SK-N-SH (cell line): ENCODE measurements around the gene FRAT2. TPM values are rescaled to one million over a fixed set of nuclear protein-coding genes. Genes with fewer than 3 reads are reported as not detected.

Source experiments
- CTCF ChIA-PET: fragments of 300-600, 350-600 bp; formaldehyde crosslinking; extraction: SDS; loops from one replicate; lab custom pipeline; 2021; lab: Yijun Ruan, JAX
- POLR2A ChIA-PET: fragments of 350-600 bp; sonication (Branson Sonifier 250); formaldehyde crosslinking; extraction: SDS; loops from one replicate; lab custom pipeline; 2020; ENCODE audit warnings: antibody characterized with exemption, inconsistent platforms; lab: Yijun Ruan, JAX
- DNase-seq: peaks from one replicate; pipeline ENCODE4 v3.0.0; 2012
- H2AFZ ChIP-seq: fragments of 200-600 bp; sonication (generic); 2 replicates; pipeline ENCODE4 v1.8.1; 2016; ENCODE audit warnings: antibody characterized with exemption, mild to moderate bottlenecking, low read depth
- H3F3A ChIP-seq: fragments of 200-600 bp; sonication (generic); replicated peaks from 2 replicates; pipeline ENCODE3; 2016; ENCODE audit warnings: antibody characterized with exemption, mild to moderate bottlenecking; ENCODE audit not compliant: insufficient read depth
- H3K27ac ChIP-seq, 2 experiments: fragments of 200-500 bp in 1 of 2; fragments of 200-600 bp in 1 of 2; sonication (Bioruptor generic) in 1 of 2; sonication (generic), shearing (Covaris generic) in 1 of 2; 2 replicates each; pipeline versions ENCODE4 v1.5.1 to v1.6.1; 2014 to 2016; ENCODE audit warnings: low read depth in 2 of 2, inconsistent platforms in 1 of 2, low read length in 1 of 2, mild to moderate bottlenecking in 1 of 2, mixed read lengths in 1 of 2
- H3K27me3 ChIP-seq: fragments of 200-600 bp; sonication (generic), shearing (Covaris generic); 2 replicates; pipeline ENCODE4 v1.6.1; 2016; ENCODE audit warnings: mixed run types; ENCODE audit not compliant: insufficient read depth
- H3K36me3 ChIP-seq, 2 experiments: fragments of 200-500 bp in 1 of 2; fragments of 200-600 bp in 1 of 2; sonication (Bioruptor generic) in 1 of 2; sonication (generic) in 1 of 2; replicated peaks in 1 of 2; 2 replicates each; pipeline versions ENCODE3 to v1.5.1; 2014 to 2016; ENCODE audit warnings: low read length in 1 of 2, mild to moderate bottlenecking in 1 of 2; ENCODE audit not compliant: insufficient read depth in 2 of 2, control insufficient read depth in 1 of 2
- H3K4me1 ChIP-seq, 2 experiments: fragments of 200-500 bp in 1 of 2; fragments of 200-600 bp in 1 of 2; sonication (Bioruptor generic) in 1 of 2; sonication (generic), shearing (Covaris generic) in 1 of 2; 2 replicates each; pipeline versions ENCODE4 v1.5.1 to v1.6.1; 2014 to 2016; ENCODE audit warnings: low read depth in 1 of 2, low read length in 1 of 2, mixed run types in 1 of 2; ENCODE audit not compliant: insufficient read depth in 2 of 2, control insufficient read depth in 1 of 2
- H3K4me2 ChIP-seq: fragments of 200-600 bp; sonication (generic), shearing (Covaris generic); 2 replicates; pipeline ENCODE4 v1.6.1; 2017; ENCODE audit warnings: mixed run types
- H3K4me3 ChIP-seq, 2 experiments: fragments of 200-500 bp in 1 of 2; fragments of 200-600 bp in 1 of 2; sonication (Bioruptor generic) in 1 of 2; sonication (generic), shearing (Covaris generic) in 1 of 2; 2 replicates each; pipeline versions ENCODE4 v1.5.1 to v1.8.1; 2014 to 2016; ENCODE audit warnings: low read depth in 2 of 2, inconsistent platforms in 1 of 2, low read length in 1 of 2, mild to moderate bottlenecking in 1 of 2, mixed read lengths in 1 of 2, moderate library complexity in 1 of 2
- H3K79me2 ChIP-seq: fragments of 200-600 bp; sonication (generic); 2 replicates; pipeline ENCODE4 v1.8.1; 2017; ENCODE audit warnings: mild to moderate bottlenecking; ENCODE audit not compliant: insufficient read depth
- H3K9ac ChIP-seq: fragments of 200-600 bp; sonication (generic); 2 replicates; pipeline ENCODE4 v1.6.1; 2017; ENCODE audit warnings: mixed run types
- H3K9me2 ChIP-seq: fragments of 200-600 bp; sonication (generic); 2 replicates; pipeline ENCODE4 v1.6.1; 2017; ENCODE audit warnings: mixed run types
- H3K9me3 ChIP-seq: fragments of 200-600 bp; sonication (generic); 2 replicates; pipeline ENCODE4 v1.6.1; 2017; ENCODE audit warnings: mixed run types, mild to moderate bottlenecking, moderate library complexity
- H4K20me1 ChIP-seq: fragments of 200-600 bp; sonication (generic); 2 replicates; pipeline ENCODE4 v1.6.1; 2017; ENCODE audit warnings: mild to moderate bottlenecking, mixed run types; ENCODE audit not compliant: insufficient read depth
- CHD2 ChIP-seq: fragments of 150-350 bp; IDR thresholded peaks from 2 replicates; pipeline ENCODE4 v1.6.1; 2018; ENCODE audit warnings: low read length; ENCODE audit not compliant: partially characterized antibody
- ELF1 ChIP-seq: IDR thresholded peaks from 2 replicates; pipeline ENCODE4 v1.4.0; 2012
- EP300 ChIP-seq, 2 experiments: IDR thresholded peaks; 2 replicates each; pipeline versions ENCODE4 v1.4.0 to v1.6.1; 2012; ENCODE audit warnings: borderline replicate concordance in 1 of 2, low read depth in 1 of 2, low read length in 1 of 2
- FOSL2 ChIP-seq: IDR thresholded peaks from 2 replicates; pipeline ENCODE4 v1.4.0; 2012; ENCODE audit warnings: low read depth, mild to moderate bottlenecking, moderate library complexity, borderline replicate concordance
- FOXM1 ChIP-seq: IDR thresholded peaks from 2 replicates; pipeline ENCODE4 v1.4.0; 2012; ENCODE audit warnings: low read depth, mild to moderate bottlenecking
- GABPA ChIP-seq: IDR thresholded peaks from 2 replicates; pipeline ENCODE4 v1.4.0; 2012; ENCODE audit warnings: low read depth, mild to moderate bottlenecking
- IRF3 ChIP-seq: fragments of 150-350 bp; IDR thresholded peaks from 2 replicates; pipeline ENCODE4 v1.6.1; 2016; ENCODE audit warnings: mild to moderate bottlenecking, low read depth, low read length
- MAX ChIP-seq: IDR thresholded peaks from 2 replicates; pipeline ENCODE4 v1.4.0; 2012; ENCODE audit warnings: low read depth
- MEF2A ChIP-seq: IDR thresholded peaks from 2 replicates; pipeline ENCODE4 v1.4.0; 2012; ENCODE audit warnings: low read depth, borderline replicate concordance
- MXI1 ChIP-seq: IDR thresholded peaks from 2 replicates; pipeline ENCODE4 v1.6.1; 2012; ENCODE audit warnings: mild to moderate bottlenecking, low read depth, low read length, improper control_type of control experiment
- POLR2AphosphoS5 ChIP-seq: IDR thresholded peaks from 2 replicates; pipeline ENCODE4 v1.6.1; 2012; ENCODE audit warnings: low read depth, low read length
- RAD21 ChIP-seq: IDR thresholded peaks from 2 replicates; pipeline ENCODE4 v1.6.1; 2012; ENCODE audit warnings: mild to moderate bottlenecking, low read length
- RFX5 ChIP-seq: IDR thresholded peaks from 2 replicates; pipeline ENCODE4 v1.6.1; 2012; ENCODE audit warnings: mild to moderate bottlenecking, improper control_type of control experiment, low read length
- RXRA ChIP-seq: IDR thresholded peaks from 2 replicates; pipeline ENCODE4 v1.4.0; 2012; ENCODE audit warnings: low read depth, mild to moderate bottlenecking, borderline replicate concordance
- SIN3A ChIP-seq: IDR thresholded peaks from 2 replicates; pipeline ENCODE4 v1.6.1; 2012; ENCODE audit warnings: low read depth, mild to moderate bottlenecking, low read length, moderate library complexity, borderline replicate concordance
- SMC3 ChIP-seq: IDR thresholded peaks from 2 replicates; pipeline ENCODE4 v1.6.1; 2012; ENCODE audit warnings: low read depth, low read length, improper control_type of control experiment
- TAF1 ChIP-seq: IDR thresholded peaks from 2 replicates; pipeline ENCODE4 v1.6.1; 2012; ENCODE audit warnings: low read depth, mild to moderate bottlenecking, low read length, moderate library complexity, borderline replicate concordance
- TCF12 ChIP-seq: IDR thresholded peaks from 2 replicates; pipeline ENCODE4 v1.4.0; 2012
- TEAD4 ChIP-seq: IDR thresholded peaks from 2 replicates; pipeline ENCODE4 v1.4.0; 2012; ENCODE audit warnings: mild to moderate bottlenecking, borderline replicate concordance; ENCODE audit not compliant: insufficient read depth
- YY1 ChIP-seq: IDR thresholded peaks from 2 replicates; pipeline ENCODE4 v1.4.0; 2012; ENCODE audit warnings: low read depth, mild to moderate bottlenecking
- WGBS: methylation state at CpG from one replicate; pipeline ENCODE4 v1.1.6; 2017; ENCODE audit warnings: low lambda C conversion rate; 5-methylcytosine and 5-hydroxymethylcytosine counted together
- polyA plus RNA-seq, 3 experiments: library from polyadenylated mRNA; depleted of rRNA; stranded (reverse); fragments of >200 nt; gene quantifications; 2 replicates each; pipeline ENCODE4 v1.2.3, GENCODE V29; 2012
- TF ChIP-seq, protein P1 (sequence below): IDR thresholded peaks from 2 replicates; pipeline ENCODE4 v1.6.1; 2012; ENCODE audit warnings: mild to moderate bottlenecking, low read depth, low read length, moderate library complexity

Gene FRAT2
- polyA plus RNA-seq, 1 of the 3 experiments (the other 2 are of a cell fraction): 2.4 TPM

DNA sequence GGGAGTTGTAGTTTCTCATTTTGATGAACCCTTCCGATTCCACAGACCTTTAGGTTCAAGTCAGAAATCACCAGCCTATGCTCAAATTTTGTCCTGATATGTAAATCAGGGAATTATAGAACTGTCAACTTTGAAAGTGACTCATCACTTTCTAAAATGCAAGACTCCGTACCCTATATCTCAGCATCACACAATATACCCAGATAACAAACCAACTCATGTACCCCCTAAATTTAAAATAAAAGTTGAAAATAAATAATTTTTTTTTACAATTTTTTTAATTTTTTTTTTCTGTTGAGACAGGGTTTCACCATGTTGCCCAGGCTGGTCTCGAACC is 41.7 kb downstream of the FRAT2 start:
- Histone ChIP-seq H3K4me2 (no peak overlapping the region), H3K36me3 (no peaks in the 10 kb centered on the region), H3K79me2 (peaks cover 32% of the 10 kb centered on the region), H3K4me3 (no peak overlapping the region), H3F3A (peaks cover 15% of the 10 kb centered on the region), H2AFZ (no peak overlapping the region), H3K9ac (no peak overlapping the region), H3K9me3 (no peaks in the 10 kb centered on the region), H4K20me1 (no peaks in the 10 kb centered on the region), H3K27me3 (no peaks in the 10 kb centered on the region), H3K9me2 (no peaks in the 10 kb centered on the region), H3K4me1 (no peaks in the 10 kb centered on the region), H3K27ac (no peak overlapping the region)
- CTCF ChIA-PET: interaction anchor here (0.7 to 3.4 kb wide), 6 partner anchors 14 to 105 kb away, joined by 3 to 27 read pairs (median 4); partner anchors contain the start of gene FRAT1
- DNase-seq: no peak
- POLR2A ChIA-PET: interaction anchor here (1.2 kb wide), 2 partner anchors 14 to 27 kb away, joined by 5 to 6 read pairs; partner anchors contain the start of gene FRAT1
- 59% methylated on average over 3 of the region's 3 CpGs for WGBS
- no peak for TF ChIP-seq RXRA
- no peak for TF ChIP-seq EP300 (IDR thresholded peaks at IDR 0.05; ENCODE audit: borderline replicate concordance in 1 of 2, low read depth in 1 of 2, low read length in 1 of 2)
- TF ChIP-seq TAF1: no peak
- no peak for TF ChIP-seq GABPA

DNA sequence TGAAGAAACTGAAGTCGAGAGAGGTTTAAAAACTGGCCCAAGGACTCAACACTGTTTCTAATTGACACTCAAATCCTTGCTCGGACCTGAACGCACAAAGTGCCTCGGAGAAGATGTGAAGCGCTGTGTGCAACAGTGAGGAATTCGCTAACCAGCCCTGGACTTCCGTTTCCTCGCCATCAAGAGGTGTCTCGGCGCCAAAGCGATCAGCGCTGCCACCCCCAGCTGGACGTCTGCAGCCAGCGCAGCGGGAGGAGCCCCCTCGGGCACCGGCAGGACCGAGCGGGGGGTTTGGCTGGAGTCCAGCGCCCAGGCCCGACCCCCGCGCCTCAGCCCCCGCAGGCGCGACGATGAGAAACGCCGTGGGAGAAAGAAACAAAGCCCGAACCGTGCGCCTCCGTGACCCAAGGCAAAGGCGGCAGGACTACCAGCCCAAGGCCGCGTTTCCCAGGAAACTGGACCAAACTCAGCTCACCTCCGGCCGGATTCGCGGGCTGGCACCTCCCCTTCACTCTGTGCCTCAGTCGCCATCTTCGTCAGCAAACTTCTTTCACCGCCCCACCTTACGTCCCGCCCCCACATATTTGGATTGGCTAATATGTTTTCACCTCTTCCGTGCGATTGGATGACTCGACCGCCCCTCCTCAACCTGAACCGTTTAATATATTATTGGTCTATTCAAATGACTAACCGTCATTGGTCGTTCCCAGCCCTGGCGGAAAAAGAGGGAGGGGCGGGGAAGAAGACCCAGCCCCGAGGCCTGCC is 42.2 kb downstream of the FRAT2 start, which contains the start of gene ARHGAP19:
ARHGAP19 (minus strand) TSS at position 541 of the 765 bp plus-strand sequence; CDS start at position 531, 10 bp downstream.
- Histone ChIP-seq H3K36me3 (peaks cover 0 to 4% of the 10 kb centered on the region in 2 experiments), H3K9ac (peak within 1 kb of the TSS; percentile 94), H3K4me1 (no peaks in the 10 kb centered on the region), H4K20me1 (no peaks in the 10 kb centered on the region), H3F3A (peaks cover 15% of the 10 kb centered on the region), H3K27ac (peak within 1 kb of the TSS; percentile 93 to 97), H2AFZ (peak within 1 kb of the TSS; percentile 94), H3K9me3 (no peaks in the 10 kb centered on the region), H3K4me3 (peak within 1 kb of the TSS; percentile 63 to 86), H3K4me2 (peak within 1 kb of the TSS; percentile 75), H3K9me2 (no peaks in the 10 kb centered on the region), H3K27me3 (no peaks in the 10 kb centered on the region), H3K79me2 (peaks cover 37% of the 10 kb centered on the region)
- ChIA-PET POLR2A (interaction anchor here (1.1 to 1.2 kb wide), 5 partner anchors 10 to 109 kb away, joined by 3 to 6 read pairs (median 5); partner anchors contain the start of genes FRAT1 and RRP12), CTCF (interaction anchor here (0.7 to 3.4 kb wide), 9 partner anchors 9 to 220 kb away, joined by 3 to 27 read pairs (median 4); partner anchors contain the start of gene FRAT1)
- under 1% methylated on average over 41 of the region's 55 CpGs for WGBS
- DNase-seq: peak; percentile 92
- TF ChIP-seq RAD21 (no peak; the same call in 1 of the 2 replicates), YY1 (peak; percentile 86), SMC3 (peak; percentile 22; the same call in 1 of the 2 replicates), TAF1 (0 out of 2 replicates have a peak, but pooled peaks have one; percentile 43), GABPA (peak; percentile 58), RFX5 (peak; percentile 79), IRF3 (peak; percentile 86), SIN3A (peak; percentile 76; the same call in 1 of the 2 replicates), ELF1 (peak; percentile 52; the same call in 1 of the 2 replicates), MAX (no peak; the same call in none of the 2 replicates), TCF12 (peak; percentile 17; the same call in 1 of the 2 replicates), MEF2A (no peak), POLR2AphosphoS5 (peak; percentile 87), FOXM1 (peak; percentile 41), CHD2 (no peak), MXI1 (peak; percentile 89), TEAD4 (0 out of 2 replicates have a peak, but pooled peaks have one; percentile 49), FOSL2 (no peak)
- TF ChIP-seq, protein P1, sequence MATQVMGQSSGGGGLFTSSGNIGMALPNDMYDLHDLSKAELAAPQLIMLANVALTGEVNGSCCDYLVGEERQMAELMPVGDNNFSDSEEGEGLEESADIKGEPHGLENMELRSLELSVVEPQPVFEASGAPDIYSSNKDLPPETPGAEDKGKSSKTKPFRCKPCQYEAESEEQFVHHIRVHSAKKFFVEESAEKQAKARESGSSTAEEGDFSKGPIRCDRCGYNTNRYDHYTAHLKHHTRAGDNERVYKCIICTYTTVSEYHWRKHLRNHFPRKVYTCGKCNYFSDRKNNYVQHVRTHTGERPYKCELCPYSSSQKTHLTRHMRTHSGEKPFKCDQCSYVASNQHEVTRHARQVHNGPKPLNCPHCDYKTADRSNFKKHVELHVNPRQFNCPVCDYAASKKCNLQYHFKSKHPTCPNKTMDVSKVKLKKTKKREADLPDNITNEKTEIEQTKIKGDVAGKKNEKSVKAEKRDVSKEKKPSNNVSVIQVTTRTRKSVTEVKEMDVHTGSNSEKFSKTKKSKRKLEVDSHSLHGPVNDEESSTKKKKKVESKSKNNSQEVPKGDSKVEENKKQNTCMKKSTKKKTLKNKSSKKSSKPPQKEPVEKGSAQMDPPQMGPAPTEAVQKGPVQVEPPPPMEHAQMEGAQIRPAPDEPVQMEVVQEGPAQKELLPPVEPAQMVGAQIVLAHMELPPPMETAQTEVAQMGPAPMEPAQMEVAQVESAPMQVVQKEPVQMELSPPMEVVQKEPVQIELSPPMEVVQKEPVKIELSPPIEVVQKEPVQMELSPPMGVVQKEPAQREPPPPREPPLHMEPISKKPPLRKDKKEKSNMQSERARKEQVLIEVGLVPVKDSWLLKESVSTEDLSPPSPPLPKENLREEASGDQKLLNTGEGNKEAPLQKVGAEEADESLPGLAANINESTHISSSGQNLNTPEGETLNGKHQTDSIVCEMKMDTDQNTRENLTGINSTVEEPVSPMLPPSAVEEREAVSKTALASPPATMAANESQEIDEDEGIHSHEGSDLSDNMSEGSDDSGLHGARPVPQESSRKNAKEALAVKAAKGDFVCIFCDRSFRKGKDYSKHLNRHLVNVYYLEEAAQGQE: no peak; the same call in none of the 2 replicates
